Ascending aorta (tissue), 2 donors: Measurements from ENCODE around the gene C21orf58. TPM values are rescaled to one million over a fixed set of nuclear protein-coding genes. Genes with fewer than 3 reads are reported as not detected.

ENCODE experiments used
- DNase-seq, 2 donors: peaks; one replicate each; pipeline ENCODE4 v3.0.0-alpha.2; 2019; ENCODE audit warnings: low spot score in 2 of 2
- H3K27ac ChIP-seq, 2 donors: fragments of 200-600 bp; sonication (generic); one replicate each; pipeline ENCODE4 v1.5.1; 2016 to 2017; ENCODE audit warnings: mild to moderate bottlenecking in 1 of 2
- H3K27me3 ChIP-seq: fragments of 200-600 bp; sonication (generic); one replicate; pipeline ENCODE4 v1.5.1; 2017
- H3K36me3 ChIP-seq, 2 donors: fragments of 200-600 bp; sonication (generic); one replicate each; pipeline ENCODE4 v1.5.1; 2016
- H3K4me1 ChIP-seq, 2 donors: fragments of 200-600 bp; sonication (generic); one replicate each; pipeline ENCODE4 v1.5.1; 2016 to 2017; ENCODE audit warnings: mild to moderate bottlenecking in 1 of 2
- H3K4me3 ChIP-seq, 2 donors: fragments of 200-600 bp; sonication (generic); one replicate each; pipeline ENCODE4 v1.5.1; 2016 to 2017; ENCODE audit warnings: mild to moderate bottlenecking in 1 of 2
- H3K9me3 ChIP-seq, 2 donors: fragments of 200-600 bp; sonication (generic); one replicate each; pipeline ENCODE4 v1.5.1; 2016
- intact Hi-C: fragments of 100-400 bp; cut with DNase I; formaldehyde crosslinking; loops from one replicate; pipeline ENCODE4 v1.15.1; 2023
- total RNA-seq: library from RNA; depleted of rRNA; stranded (reverse); fragments of >200 nt; gene quantifications from one replicate; pipeline ENCODE4 v1.1.0, GENCODE V29; 2016
- TF ChIP-seq, protein P1 (sequence below), 3 experiments: fragments of 200-600 bp in 2 of 3; fragments of 450-650 bp in 1 of 3; sonication (generic) in 2 of 3; IDR thresholded peaks; one replicate each; pipeline ENCODE4 v1.5.1; 2016 to 2019; ENCODE audit warnings: antibody characterized with exemption in 3 of 3, mild to moderate bottlenecking in 1 of 3, moderate library complexity in 1 of 3

The C21orf58 gene
- total RNA-seq, 1 donor from 2014 or later, result 3.2 TPM

DNA sequence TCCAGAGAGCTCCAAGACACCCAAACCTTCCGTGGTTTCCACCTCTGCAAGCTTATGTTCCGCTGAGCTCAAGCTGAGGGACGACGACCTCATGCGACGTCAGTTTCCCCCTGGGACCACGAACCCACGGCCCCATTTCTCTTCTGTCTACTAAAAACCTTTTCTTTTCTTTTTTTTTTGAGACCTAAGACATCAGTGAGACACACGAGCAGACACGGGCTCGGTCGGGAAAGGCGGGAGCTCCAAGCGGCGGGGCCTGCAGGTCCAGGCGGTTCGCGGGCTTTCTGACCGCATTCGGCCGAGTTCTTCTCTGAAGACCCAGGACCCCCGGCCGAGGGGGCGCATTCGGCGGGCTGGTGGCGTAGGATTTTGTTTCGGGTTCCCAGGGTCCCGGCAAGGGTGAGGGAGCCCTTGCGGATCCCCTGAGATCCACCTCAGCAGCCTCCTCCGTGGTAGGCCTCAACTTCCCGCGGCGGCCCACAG, 402 bp downstream of the C21orf58 start:
- peak overlapping the region; percentile 81 to 98 for H3K4me3 ChIP-seq
- peaks cover 15 to 20% of the 10 kb centered on the region in 2 donors for H3K4me1 ChIP-seq
- H3K9me3 ChIP-seq, result no peaks in the 10 kb centered on the region
- no peaks in the 10 kb centered on the region for H3K27me3 ChIP-seq
- DNase-seq, result no peak
- no peak overlapping the region for H3K27ac ChIP-seq
- intact Hi-C loops, result loop anchor here (1.0 to 10.0 kb wide), 4 partner anchors 94 to 1448 kb away; partner anchors contain the start of gene PTTG1IP
- TF ChIP-seq, protein P1, sequence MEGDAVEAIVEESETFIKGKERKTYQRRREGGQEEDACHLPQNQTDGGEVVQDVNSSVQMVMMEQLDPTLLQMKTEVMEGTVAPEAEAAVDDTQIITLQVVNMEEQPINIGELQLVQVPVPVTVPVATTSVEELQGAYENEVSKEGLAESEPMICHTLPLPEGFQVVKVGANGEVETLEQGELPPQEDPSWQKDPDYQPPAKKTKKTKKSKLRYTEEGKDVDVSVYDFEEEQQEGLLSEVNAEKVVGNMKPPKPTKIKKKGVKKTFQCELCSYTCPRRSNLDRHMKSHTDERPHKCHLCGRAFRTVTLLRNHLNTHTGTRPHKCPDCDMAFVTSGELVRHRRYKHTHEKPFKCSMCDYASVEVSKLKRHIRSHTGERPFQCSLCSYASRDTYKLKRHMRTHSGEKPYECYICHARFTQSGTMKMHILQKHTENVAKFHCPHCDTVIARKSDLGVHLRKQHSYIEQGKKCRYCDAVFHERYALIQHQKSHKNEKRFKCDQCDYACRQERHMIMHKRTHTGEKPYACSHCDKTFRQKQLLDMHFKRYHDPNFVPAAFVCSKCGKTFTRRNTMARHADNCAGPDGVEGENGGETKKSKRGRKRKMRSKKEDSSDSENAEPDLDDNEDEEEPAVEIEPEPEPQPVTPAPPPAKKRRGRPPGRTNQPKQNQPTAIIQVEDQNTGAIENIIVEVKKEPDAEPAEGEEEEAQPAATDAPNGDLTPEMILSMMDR (IDR thresholded peaks at IDR 0.05), result no peak
- H3K36me3 ChIP-seq, result peaks cover 0 to 2% of the 10 kb centered on the region in 2 donors

DNA sequence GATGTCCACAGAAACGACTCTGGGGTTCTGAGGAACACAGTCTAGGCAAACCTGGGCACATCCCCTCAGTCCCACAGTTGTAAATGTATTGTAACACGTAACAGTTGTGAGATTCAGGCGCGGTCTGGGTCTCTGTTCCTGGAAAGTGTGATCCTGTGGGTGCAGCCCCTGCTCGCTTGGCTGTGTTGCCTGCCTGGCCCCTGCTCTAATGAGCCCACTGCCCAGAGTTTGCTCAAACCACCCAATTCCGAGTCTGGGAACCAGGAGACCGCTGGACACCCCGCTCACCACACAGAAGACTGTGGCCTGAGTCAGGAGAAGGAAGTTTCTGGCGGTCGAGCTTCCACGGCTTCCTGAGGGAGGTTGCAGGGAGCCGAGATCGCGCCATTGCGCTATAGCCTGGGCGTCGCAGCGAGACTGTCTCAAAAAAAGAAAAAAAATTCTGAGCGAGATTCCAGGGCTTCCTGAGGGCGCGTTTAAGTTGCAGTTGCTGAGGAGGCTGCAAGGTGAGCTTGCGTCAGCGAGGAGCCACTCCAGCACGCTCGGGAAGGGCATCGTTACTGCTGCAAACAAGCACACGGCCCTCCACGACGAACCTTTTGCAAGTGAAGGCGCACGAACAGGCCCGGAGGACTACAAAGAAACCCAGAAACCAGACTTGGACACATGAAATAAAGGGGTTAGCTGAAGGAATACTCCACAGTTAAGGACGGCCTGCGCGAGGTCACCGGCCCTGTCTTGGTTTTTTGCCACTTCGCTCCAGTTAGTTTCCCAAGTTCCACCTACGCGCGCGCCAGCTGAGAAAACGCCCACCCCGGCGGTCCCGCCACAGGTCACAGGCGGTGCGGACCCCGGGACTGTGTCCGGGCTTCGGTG, 1.1 kb downstream of the C21orf58 start:
- peak overlapping the region; percentile 81 to 98 for H3K4me3 ChIP-seq
- H3K27me3 ChIP-seq, result no peaks in the 10 kb centered on the region
- no peak overlapping the region for H3K27ac ChIP-seq
- H3K36me3 ChIP-seq, result no peaks in the 10 kb centered on the region
- H3K9me3 ChIP-seq, result no peaks in the 10 kb centered on the region
- TF ChIP-seq, protein P1 (IDR thresholded peaks at IDR 0.05), result no peak
- intact Hi-C loops, result loop anchor here (1.0 to 10.0 kb wide), 4 partner anchors 93 to 1448 kb away; partner anchors contain the start of gene PTTG1IP
- peaks cover 15 to 20% of the 10 kb centered on the region in 2 donors for H3K4me1 ChIP-seq
- DNase-seq, result no peak

DNA sequence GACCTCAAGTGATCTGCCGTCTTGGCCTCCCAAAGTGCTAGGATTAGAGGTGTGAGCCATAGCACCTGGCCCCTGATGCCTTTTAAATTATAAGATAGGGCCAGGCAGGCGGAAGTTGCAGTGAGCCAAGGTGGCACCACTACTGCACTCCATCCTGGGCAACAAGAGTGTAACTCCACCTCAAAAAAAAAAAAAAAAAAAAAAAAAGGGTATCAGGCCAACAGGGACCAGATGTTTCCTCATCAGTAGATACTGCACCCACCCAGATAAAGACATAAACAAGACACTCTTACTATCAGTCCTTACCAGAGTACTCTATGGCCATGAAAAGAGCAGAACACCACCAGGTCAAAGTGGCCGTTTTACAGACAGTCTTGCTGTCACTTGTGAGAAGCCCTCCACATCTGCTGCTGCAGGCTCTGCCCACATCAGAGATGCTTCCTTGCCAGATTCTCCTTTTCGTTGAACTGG, 3.3 kb downstream of the C21orf58 start:
- no peak overlapping the region for H3K27ac ChIP-seq
- no peaks in the 10 kb centered on the region for H3K27me3 ChIP-seq
- no peak for DNase-seq
- intact Hi-C loops, result loop anchor here (10.0 kb wide), 3 partner anchors 176 to 1446 kb away; partner anchors contain the start of gene PTTG1IP
- TF ChIP-seq, protein P1 (IDR thresholded peaks at IDR 0.05), result no peak
- H3K4me3 ChIP-seq, result no peak overlapping the region
- H3K36me3 ChIP-seq, result no peaks in the 10 kb centered on the region
- peaks cover 11 to 17% of the 10 kb centered on the region in 2 donors for H3K4me1 ChIP-seq
- H3K9me3 ChIP-seq, result no peaks in the 10 kb centered on the region

DNA sequence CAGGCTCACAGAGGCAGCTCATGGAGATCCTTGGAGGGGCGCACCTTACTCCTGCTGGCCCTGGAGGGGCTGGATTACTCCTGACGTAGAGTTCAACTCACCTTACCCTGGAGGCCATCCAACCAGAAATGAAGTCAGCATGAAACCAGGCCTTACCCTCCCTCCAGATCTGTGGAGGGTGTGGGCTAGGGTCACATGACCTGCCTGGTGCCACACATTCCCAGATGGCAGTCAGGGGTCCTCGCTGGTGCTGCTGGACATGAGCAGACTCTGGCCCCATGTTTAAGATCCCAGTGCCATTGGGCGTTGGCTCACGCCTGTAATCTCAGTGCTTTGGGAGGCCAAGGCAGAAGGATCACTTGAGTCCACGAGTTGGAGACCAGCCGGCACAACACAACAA, 4.5 kb downstream of the C21orf58 start:
- peaks cover 11 to 14% of the 10 kb centered on the region in 2 donors for H3K4me1 ChIP-seq
- no peaks in the 10 kb centered on the region for H3K9me3 ChIP-seq
- no peak overlapping the region for H3K4me3 ChIP-seq
- no peaks in the 10 kb centered on the region for H3K36me3 ChIP-seq
- H3K27me3 ChIP-seq, result no peaks in the 10 kb centered on the region
- DNase-seq, result no peak
- intact Hi-C loops, result no loop called here
- TF ChIP-seq, protein P1 (IDR thresholded peaks at IDR 0.05), result no peak
- no peak overlapping the region for H3K27ac ChIP-seq

DNA sequence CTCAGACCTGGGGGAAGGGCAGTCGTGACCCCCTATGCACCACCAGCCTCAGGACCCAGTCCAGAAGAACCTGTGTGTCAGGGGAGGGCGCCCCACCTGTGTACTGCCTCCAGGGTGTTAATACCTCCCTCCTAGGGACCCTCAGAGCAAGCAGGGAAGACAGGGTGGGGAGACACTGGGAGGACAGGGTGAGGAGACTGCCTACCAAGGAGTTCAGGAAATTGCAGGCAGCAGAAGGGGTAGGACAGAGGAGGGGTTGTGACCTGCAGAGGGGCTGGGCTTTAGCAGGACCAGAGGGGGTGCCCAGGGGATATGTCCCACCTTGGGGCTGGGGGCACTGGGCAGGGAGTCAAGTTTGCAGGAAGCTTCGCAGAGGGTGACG, 5.2 kb downstream of the C21orf58 start:
- intact Hi-C loops, result no loop called here
- H3K27me3 ChIP-seq, result no peaks in the 10 kb centered on the region
- no peak overlapping the region for H3K4me3 ChIP-seq
- TF ChIP-seq, protein P1 (IDR thresholded peaks at IDR 0.05), result no peak
- H3K9me3 ChIP-seq, result no peaks in the 10 kb centered on the region
- DNase-seq, result no peak
- peaks cover 11 to 13% of the 10 kb centered on the region in 2 donors for H3K4me1 ChIP-seq
- no peak overlapping the region for H3K27ac ChIP-seq
- H3K36me3 ChIP-seq, result no peaks in the 10 kb centered on the region
